MCF 10A (cell line): Measurements from ENCODE around the gene PLBD2. TPM values are rescaled to one million over a fixed set of nuclear protein-coding genes. Genes with fewer than 3 reads are reported as not detected.

Experiments used
- BruUV-seq: library from RNA; stranded (reverse); fragments of 400-500 nt; replicated peaks from 2 replicates; lab custom pipeline; 2021; lab: Mats Ljungman, UMichigan
- CTCF ChIA-PET: fragments of 300-600 bp; sonication (Branson Sonifier 250); formaldehyde crosslinking; extraction: SDS; loops from one replicate; lab custom pipeline; 2021; ENCODE audit warnings: antibody characterized with exemption, inconsistent platforms; lab: Yijun Ruan, JAX
- POLR2A ChIA-PET: fragments of 300-600, 350-650 bp; sonication (Branson Sonifier 250); formaldehyde crosslinking; extraction: SDS; loops from one replicate; lab custom pipeline; 2020; ENCODE audit warnings: antibody characterized with exemption, inconsistent platforms; lab: Yijun Ruan, JAX
- DNase-seq: peaks from one replicate; pipeline ENCODE4 v3.0.0-alpha.2; 2018; ENCODE audit not compliant: unreplicated experiment
- H3K27ac Mint-ChIP-seq: one replicate; pipeline ENCODE4 v1.8.0; 2022; ENCODE audit warnings: mild to moderate bottlenecking, low read depth, mixed read lengths; ENCODE audit not compliant: unreplicated experiment
- H3K27me3 Mint-ChIP-seq: one replicate; pipeline ENCODE4 v1.8.0; 2022; ENCODE audit warnings: mixed read lengths; ENCODE audit not compliant: insufficient read depth, unreplicated experiment
- H3K36me3 Mint-ChIP-seq: one replicate; pipeline ENCODE4 v1.8.0; 2022; ENCODE audit warnings: mild to moderate bottlenecking, moderate library complexity, mixed read lengths; ENCODE audit not compliant: insufficient read depth, unreplicated experiment
- H3K4me1 Mint-ChIP-seq: one replicate; pipeline ENCODE4 v1.8.0; 2022; ENCODE audit warnings: mixed read lengths; ENCODE audit not compliant: insufficient read depth, unreplicated experiment
- H3K4me3 Mint-ChIP-seq: one replicate; pipeline ENCODE4 v1.8.0; 2022; ENCODE audit warnings: mild to moderate bottlenecking, moderate library complexity, mixed read lengths; ENCODE audit not compliant: unreplicated experiment
- H3K9me3 Mint-ChIP-seq: one replicate; pipeline ENCODE4 v1.8.0; 2022; ENCODE audit warnings: mixed read lengths; ENCODE audit not compliant: unreplicated experiment
- CTCF ChIP-seq: fragments of 200-600 bp; IDR thresholded peaks from one replicate; pipeline ENCODE4 v1.8.0; 2022; ENCODE audit warnings: antibody characterized with exemption, mild to moderate bottlenecking; ENCODE audit not compliant: unreplicated experiment
- intact Hi-C: fragments of 100-400 bp; cut with micrococcal nuclease; formaldehyde crosslinking; loops from 2 replicates; pipeline ENCODE4 v1.14.1; 2022
- total RNA-seq: library from RNA; stranded (reverse); gene quantifications from 2 replicates; pipeline ENCODE4 v1.2.3, GENCODE V29; 2022

The PLBD2 gene
- total RNA-seq, 1 experiment from 2014 or later: 18.1 TPM

DNA sequence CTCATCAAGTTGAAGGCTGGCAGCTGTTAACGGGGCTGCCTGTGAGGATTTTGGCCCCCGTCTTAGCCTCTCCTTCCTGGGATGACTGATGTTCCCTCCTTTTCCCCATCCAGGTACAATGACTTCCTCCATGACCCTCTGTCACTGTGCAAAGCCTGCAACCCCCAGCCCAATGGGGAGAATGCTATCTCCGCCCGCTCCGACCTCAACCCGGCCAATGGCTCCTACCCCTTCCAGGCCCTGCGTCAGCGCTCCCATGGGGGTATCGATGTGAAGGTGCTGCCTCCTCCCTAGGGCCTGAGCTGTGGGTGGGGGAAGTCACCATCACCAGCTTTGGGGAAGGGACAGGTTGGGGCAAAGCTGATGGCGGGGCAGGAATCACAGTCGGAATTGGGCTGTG, 29.2 kb downstream of the PLBD2 start:
- BruUV-seq: no TSS peak

GRCh38 chr12:113388351-113388750, 30.0 kb downstream of the PLBD2 start:
- TF ChIP-seq CTCF: no peak
- no peak overlapping the region for H3K27ac Mint-ChIP-seq
- ChIA-PET CTCF (interaction anchor here (1.2 kb wide), 1 partner anchor 9 kb away, joined by 3 read pairs; no protein-coding TSS in a partner anchor), POLR2A (no interaction called here)
- intact Hi-C loops: no loop called here
- DNase-seq: no peak
- no peaks in the 10 kb centered on the region for H3K27me3 Mint-ChIP-seq
- no TSS peak for BruUV-seq
- no peaks in the 10 kb centered on the region for H3K4me1 Mint-ChIP-seq
- H3K36me3 Mint-ChIP-seq: peaks cover 15% of the 10 kb centered on the region
- no peaks in the 10 kb centered on the region for H3K9me3 Mint-ChIP-seq
- no peak overlapping the region for H3K4me3 Mint-ChIP-seq

More for the DNA sequence above, 29.2 kb downstream of the PLBD2 start:
- POLR2A ChIA-PET: no interaction called here
- no peak overlapping the region for H3K27ac Mint-ChIP-seq
- no peaks in the 10 kb centered on the region for H3K9me3 Mint-ChIP-seq
- H3K4me3 Mint-ChIP-seq: no peak overlapping the region
- DNase-seq: no peak
- intact Hi-C loops: no loop called here
- no peaks in the 10 kb centered on the region for H3K4me1 Mint-ChIP-seq
- no peak for TF ChIP-seq CTCF
- H3K36me3 Mint-ChIP-seq: peaks cover 15% of the 10 kb centered on the region
- CTCF ChIA-PET: interaction anchor here (1.2 kb wide), 1 partner anchor 10 kb away, joined by 3 read pairs; no protein-coding TSS in a partner anchor
- H3K27me3 Mint-ChIP-seq: no peaks in the 10 kb centered on the region

- Mint-ChIP-seq H3K4me1 (no peaks in the 10 kb centered on the region), H3K27ac (no peak overlapping the region), H3K36me3 (peaks cover 14% of the 10 kb centered on the region), H3K9me3 (no peaks in the 10 kb centered on the region), H3K4me3 (no peak overlapping the region), H3K27me3 (no peaks in the 10 kb centered on the region)
- intact Hi-C loops: no loop called here
- no peak for TF ChIP-seq CTCF
- CTCF ChIA-PET: no interaction called here
- no peak for DNase-seq
- POLR2A ChIA-PET: no interaction called here
- no TSS peak for BruUV-seq
Measured at GRCh38 chr12:113390064-113391043, 32.0 kb downstream of the PLBD2 start.

- no peak for DNase-seq
Measured at GRCh38 chr12:113391145-113391544, 32.8 kb downstream of the PLBD2 start.

More at GRCh38 chr12:113391145-113391544, 32.8 kb downstream of the PLBD2 start:
- Mint-ChIP-seq H3K36me3 (peaks cover 12% of the 10 kb centered on the region), H3K27me3 (no peaks in the 10 kb centered on the region), H3K9me3 (no peaks in the 10 kb centered on the region), H3K27ac (no peak overlapping the region), H3K4me1 (no peaks in the 10 kb centered on the region), H3K4me3 (no peak overlapping the region)
- BruUV-seq: no TSS peak
- CTCF ChIA-PET: interaction anchor here (0.6 kb wide), 1 partner anchor 15 kb away, joined by 4 read pairs; no protein-coding TSS in a partner anchor
- POLR2A ChIA-PET: no interaction called here
- intact Hi-C loops: no loop called here
- no peak for TF ChIP-seq CTCF
